Heart left ventricle (tissue), 13 donors: ENCODE data around the gene HSD17B2.

Experiments
- POLR2A ChIP-seq, 2 donors: fragments of 450-650 bp; IDR thresholded peaks; one replicate each; pipeline ENCODE4 v1.6.1; 2017; ENCODE audit warnings: antibody characterized with exemption in 2 of 2, mild to moderate bottlenecking in 2 of 2, moderate library complexity in 2 of 2
- TF ChIP-seq, protein P1 (sequence below), 12 donors: fragments of 200-600 bp; sonication (generic) in 4 of 12; IDR thresholded peaks; one replicate each; pipeline versions ENCODE4 v1.5.0 to v1.8.0; 2018 to 2022; ENCODE audit warnings: antibody characterized with exemption in 12 of 12, mild to moderate bottlenecking in 5 of 12
- donor health status: ischemic (EF 13 %, LVEDD 7.1; RV severe dilation, severe dysfunction).
- donor health status: DM: no; HTN: yes; CAD: no.
- donor health status: DM: no; HTN: no; CAD: no.
- donor health status: ischemic (EF 25% LVEDD 6.9; RV normal size, moderate dysfunction).
- donor health status: ischemic (EF 25% LVEDD 5.7; RV mildly dilated, moderate dysfunction).
- donor health status: ischemic (EF 35%, LVEDD 5.7; RV mildly dilated, moderate dysfunction).
- donor health status: nonischemic (EF 11% LVEDD 7.7; RV severe dilation, severe dysfunction).
- donor health status: DM: yes; HTN: yes; CAD: no.
- donor health status: PGD.
- donor health status: ischemic (EF 29% LVEDD 5.4; RV normal size, mild dysfunction).
- donor health status: nonischemic (EF 23%, LVEDD 6.1; RV moderate dilation, normal function).

DNA sequence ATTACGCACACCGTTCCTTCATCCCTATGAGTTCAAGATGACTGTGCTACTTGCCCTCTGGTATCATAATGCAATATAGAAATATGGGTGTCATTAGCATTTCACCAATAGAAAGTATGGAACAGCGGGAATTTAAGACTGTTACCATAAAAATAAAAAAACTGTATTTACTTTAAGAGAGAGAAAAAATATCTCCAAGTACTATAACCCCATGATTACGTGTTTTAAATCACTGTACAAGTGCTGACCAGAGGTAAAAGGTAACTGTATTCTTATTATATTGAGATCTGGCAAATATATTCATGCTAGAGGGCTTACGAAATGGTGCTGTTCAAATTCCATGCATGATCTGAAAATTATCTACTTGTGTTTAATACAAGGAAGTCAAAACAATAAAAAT is 29.0 kb upstream of the HSD17B2 start:
- no peak for TF ChIP-seq POLR2A (IDR thresholded peaks at IDR 0.05)
- TF ChIP-seq, protein P1, sequence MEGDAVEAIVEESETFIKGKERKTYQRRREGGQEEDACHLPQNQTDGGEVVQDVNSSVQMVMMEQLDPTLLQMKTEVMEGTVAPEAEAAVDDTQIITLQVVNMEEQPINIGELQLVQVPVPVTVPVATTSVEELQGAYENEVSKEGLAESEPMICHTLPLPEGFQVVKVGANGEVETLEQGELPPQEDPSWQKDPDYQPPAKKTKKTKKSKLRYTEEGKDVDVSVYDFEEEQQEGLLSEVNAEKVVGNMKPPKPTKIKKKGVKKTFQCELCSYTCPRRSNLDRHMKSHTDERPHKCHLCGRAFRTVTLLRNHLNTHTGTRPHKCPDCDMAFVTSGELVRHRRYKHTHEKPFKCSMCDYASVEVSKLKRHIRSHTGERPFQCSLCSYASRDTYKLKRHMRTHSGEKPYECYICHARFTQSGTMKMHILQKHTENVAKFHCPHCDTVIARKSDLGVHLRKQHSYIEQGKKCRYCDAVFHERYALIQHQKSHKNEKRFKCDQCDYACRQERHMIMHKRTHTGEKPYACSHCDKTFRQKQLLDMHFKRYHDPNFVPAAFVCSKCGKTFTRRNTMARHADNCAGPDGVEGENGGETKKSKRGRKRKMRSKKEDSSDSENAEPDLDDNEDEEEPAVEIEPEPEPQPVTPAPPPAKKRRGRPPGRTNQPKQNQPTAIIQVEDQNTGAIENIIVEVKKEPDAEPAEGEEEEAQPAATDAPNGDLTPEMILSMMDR (IDR thresholded peaks at IDR 0.05): no peak
